ENCODE data around the gene ETHE1. TPM values are rescaled to one million over a fixed set of nuclear protein-coding genes. Genes with fewer than 3 reads are reported as not detected.

ETHE1 gene, protein sequence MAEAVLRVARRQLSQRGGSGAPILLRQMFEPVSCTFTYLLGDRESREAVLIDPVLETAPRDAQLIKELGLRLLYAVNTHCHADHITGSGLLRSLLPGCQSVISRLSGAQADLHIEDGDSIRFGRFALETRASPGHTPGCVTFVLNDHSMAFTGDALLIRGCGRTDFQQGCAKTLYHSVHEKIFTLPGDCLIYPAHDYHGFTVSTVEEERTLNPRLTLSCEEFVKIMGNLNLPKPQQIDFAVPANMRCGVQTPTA
- total RNA-seq, result 10 to 100 TPM; 22.0 to 25.6 (median 24.6) TPM
- 23.6 TPM for total RNA-seq (2013)

DNA sequence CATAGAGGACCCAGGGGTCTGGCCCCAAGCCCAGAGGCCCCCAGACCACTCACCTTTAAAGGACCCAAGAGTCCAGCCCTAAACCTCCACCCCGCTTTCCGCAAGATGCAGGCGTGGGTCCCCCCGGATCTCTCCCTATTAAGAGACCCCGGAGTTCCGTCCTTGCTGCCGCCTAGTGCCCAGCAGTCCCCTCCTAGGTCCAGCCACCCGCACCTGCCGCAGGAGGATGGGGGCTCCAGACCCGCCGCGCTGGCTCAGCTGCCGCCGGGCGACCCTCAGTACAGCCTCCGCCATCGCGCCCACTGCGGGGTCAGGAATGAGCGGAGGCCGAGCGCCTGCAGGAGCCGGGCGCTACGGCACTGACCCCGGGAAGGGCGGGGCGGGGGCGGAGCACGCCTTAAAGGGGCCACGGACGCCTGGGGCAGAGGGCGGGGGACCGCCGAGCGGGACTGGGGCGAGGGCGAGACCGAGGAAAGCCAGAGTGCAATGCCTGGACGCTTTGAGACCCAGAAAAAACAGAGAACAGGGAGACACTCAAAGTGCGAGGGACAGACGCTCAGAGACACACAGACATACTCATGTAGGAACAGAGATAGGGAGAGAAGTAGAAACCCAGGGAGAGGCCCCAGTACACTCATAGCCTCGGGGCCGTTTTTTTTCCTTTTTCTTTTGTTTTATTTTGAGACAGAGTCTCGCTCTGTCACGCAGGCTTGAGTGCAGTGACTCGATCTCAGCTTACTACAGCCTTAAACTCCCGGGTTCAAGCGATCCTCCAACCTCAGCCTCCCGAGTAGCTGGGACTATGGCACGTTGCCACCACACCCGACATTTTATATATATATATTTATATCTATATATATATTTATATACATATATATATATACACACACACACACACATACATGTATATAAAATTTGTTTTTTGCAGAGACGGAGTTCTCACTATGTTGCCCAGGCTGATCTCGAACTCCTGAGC is at the start of gene ETHE1:
Gene ETHE1 (minus strand): TSS at position 318 of the 976 bp plus-strand sequence. CDS start 24 bp downstream, at position 294.
- H3K4me3 ChIP-seq (ENCODE audit: low read length), result peak within 1 kb of the TSS; percentile 82
- H3K9me3 ChIP-seq (ENCODE audit: control insufficient read depth, insufficient read depth, low read length), result no peaks in the 10 kb centered on the region
- H3K36me3 ChIP-seq (ENCODE audit: control insufficient read depth, insufficient read depth, low read length), result no peaks in the 10 kb centered on the region
- 5% methylated on average over 51 of the region's 54 CpGs for WGBS (ENCODE audit: insufficient coverage)
- peak within 1 kb of the TSS; percentile 69 for H3K4me3 Mint-ChIP-seq
- intact Hi-C loops (cut with micrococcal nuclease), result loop anchor here (1.0 to 2.0 kb wide), 2 partner anchors 23 to 64 kb away; partner anchors contain the start of gene PHLDB3
- peaks cover 24 to 27% of the 10 kb centered on the region in 2 donors for H3K4me1 Mint-ChIP-seq
- no peaks in the 10 kb centered on the region for H3K27me3 ChIP-seq (ENCODE audit: control insufficient read depth, insufficient read depth, low read length)
- peak within 1 kb of the TSS; percentile 75 for H3K27ac ChIP-seq (ENCODE audit: low read length)
- no peaks in the 10 kb centered on the region for H3K36me3 Mint-ChIP-seq
- H3K27me3 Mint-ChIP-seq (ENCODE audit: low read depth in 2 of 2), result no peaks in the 10 kb centered on the region
- no peaks in the 10 kb centered on the region for H3K9me3 Mint-ChIP-seq
- DNase-seq (peak; percentile 71 to 76), ATAC-seq (peak; percentile 89 to 93 (median 91))
- TF ChIP-seq, protein P1, sequence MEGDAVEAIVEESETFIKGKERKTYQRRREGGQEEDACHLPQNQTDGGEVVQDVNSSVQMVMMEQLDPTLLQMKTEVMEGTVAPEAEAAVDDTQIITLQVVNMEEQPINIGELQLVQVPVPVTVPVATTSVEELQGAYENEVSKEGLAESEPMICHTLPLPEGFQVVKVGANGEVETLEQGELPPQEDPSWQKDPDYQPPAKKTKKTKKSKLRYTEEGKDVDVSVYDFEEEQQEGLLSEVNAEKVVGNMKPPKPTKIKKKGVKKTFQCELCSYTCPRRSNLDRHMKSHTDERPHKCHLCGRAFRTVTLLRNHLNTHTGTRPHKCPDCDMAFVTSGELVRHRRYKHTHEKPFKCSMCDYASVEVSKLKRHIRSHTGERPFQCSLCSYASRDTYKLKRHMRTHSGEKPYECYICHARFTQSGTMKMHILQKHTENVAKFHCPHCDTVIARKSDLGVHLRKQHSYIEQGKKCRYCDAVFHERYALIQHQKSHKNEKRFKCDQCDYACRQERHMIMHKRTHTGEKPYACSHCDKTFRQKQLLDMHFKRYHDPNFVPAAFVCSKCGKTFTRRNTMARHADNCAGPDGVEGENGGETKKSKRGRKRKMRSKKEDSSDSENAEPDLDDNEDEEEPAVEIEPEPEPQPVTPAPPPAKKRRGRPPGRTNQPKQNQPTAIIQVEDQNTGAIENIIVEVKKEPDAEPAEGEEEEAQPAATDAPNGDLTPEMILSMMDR (IDR thresholded peaks at IDR 0.05), result no peak
- H3K27ac Mint-ChIP-seq, result peak within 1 kb of the TSS; percentile 77 to 90
- H3K4me1 ChIP-seq (ENCODE audit: control insufficient read depth, insufficient read depth, low read length), result peaks cover 33% of the 10 kb centered on the region

DNA sequence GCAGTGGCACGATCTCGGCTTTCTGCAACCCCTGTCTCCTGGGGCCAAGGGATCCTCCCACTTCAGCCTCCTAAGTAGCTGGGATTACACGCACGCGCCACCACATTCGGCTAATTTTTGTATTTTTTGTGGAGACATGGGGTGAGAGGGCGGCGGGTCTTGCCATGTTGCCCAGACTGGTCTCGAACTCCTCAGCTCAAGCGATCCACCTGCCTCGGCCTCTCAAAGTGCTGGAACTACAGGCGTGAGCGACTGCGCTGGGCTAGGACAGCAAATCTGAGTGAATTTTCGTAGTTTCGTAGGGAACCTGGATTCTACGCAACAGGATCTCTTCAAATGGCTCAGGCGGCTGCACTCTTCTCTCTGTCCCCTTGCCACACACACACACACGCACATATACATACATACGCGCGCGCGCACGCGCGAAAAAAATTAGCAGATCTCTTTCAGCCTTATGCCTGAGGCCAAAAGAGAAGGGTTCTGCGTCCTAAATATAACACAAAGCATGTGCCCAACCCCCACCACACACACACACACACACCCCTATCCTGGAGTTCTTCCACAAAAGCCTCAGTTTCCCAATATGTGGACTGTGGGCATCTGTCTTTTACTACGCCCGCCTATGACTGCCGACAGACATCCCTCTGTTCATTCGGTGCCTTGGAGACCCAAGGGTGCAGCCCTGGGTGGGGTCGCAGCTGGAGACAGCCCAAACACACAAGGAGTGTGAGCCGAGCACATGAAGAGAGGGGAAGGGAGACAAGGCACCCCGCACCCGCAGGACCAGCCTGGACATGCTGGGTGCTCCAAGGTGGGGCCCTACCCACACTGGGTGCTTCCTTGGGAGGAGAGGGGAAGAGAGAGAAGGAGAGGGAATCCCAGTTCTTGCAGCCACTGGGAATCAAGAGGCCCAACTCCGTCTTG is 49.2 kb upstream of the ETHE1 start:
- TF ChIP-seq, protein P1 (IDR thresholded peaks at IDR 0.05), result no peak
- Mint-ChIP-seq H3K4me3 (peak overlapping the region; percentile 69), H3K9me3 (no peaks in the 10 kb centered on the region), H3K36me3 (no peaks in the 10 kb centered on the region), H3K27ac (peak overlapping the region; percentile 97 to 100), H3K4me1 (peaks cover 33 to 39% of the 10 kb centered on the region in 2 donors), H3K27me3 (ENCODE audit: low read depth in 2 of 2) (peaks cover 0 to 6% of the 10 kb centered on the region in 2 donors)
- peaks cover 5% of the 10 kb centered on the region for H3K36me3 ChIP-seq (ENCODE audit: control insufficient read depth, insufficient read depth, low read length)
- peaks cover 36% of the 10 kb centered on the region for H3K4me1 ChIP-seq (ENCODE audit: control insufficient read depth, insufficient read depth, low read length)
- no peaks in the 10 kb centered on the region for H3K9me3 ChIP-seq (ENCODE audit: control insufficient read depth, insufficient read depth, low read length)
- H3K4me3 ChIP-seq (ENCODE audit: low read length), result peak overlapping the region; percentile 32
- intact Hi-C loops (cut with micrococcal nuclease), result loop anchor here (1.0 kb wide), 1 partner anchor 20 kb away; the partner anchor contains the start of genes IRGQ and ZNF576
- ATAC-seq (peak in 1 of 3 donors; percentile 3), DNase-seq (no peak)
- no peaks in the 10 kb centered on the region for H3K27me3 ChIP-seq (ENCODE audit: control insufficient read depth, insufficient read depth, low read length)
- WGBS (ENCODE audit: insufficient coverage), result 77% methylated on average over 37 of the region's 37 CpGs
- peak overlapping the region; percentile 72 for H3K27ac ChIP-seq (ENCODE audit: low read length)

DNA sequence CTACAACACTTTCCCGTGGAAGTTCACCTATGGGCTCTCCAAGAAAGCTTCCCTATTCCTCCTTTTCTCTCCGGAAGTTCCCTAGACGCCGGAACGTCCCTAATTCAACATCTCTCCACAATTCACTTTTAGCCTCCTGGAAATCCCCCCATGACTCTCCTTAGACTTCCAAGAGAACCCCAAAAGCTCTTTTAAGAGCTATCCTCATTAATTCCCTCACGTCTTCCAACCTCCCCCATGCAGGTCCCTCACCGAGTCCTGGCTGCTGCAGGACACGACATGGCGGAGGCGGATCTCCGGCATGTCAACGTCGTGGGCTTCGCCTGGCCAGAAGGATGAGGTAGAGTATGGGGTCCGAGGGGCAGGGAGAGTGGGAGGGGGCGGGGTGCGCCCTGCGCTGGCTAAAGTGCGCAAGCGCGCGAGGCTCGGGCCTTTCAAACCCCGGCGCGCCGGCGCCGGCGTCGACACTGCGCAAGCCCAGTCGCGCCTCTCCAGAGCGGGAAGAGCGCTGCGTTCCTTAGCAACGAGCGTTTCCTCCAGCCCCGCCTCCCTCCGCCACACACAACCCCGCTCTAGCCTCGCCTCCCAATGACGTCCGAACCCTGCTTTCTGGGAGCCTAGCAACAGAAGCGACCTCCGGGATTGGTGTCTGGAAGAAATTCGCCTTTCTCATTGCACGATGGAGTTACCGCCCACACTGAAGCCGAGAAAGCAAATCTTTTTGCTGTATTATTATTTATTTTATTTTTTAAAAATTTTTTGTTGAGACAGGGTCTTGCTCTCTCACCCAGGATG is 48.4 kb upstream of the ETHE1 start, which contains the start of the genes PINLYP and XRCC1:
Gene PINLYP (plus strand): TSS at position 646 of the 795 bp plus-strand sequence. CDS start 1,391 bp downstream, outside the sequence.
Gene XRCC1 (minus strand): TSS at position 372 of the 795 bp plus-strand sequence. CDS start 69 bp downstream, at position 303.
- Histone ChIP-seq H3K4me3 (ENCODE audit: low read length) (peak within 1 kb of the TSS; percentile 75), H3K27me3 (ENCODE audit: control insufficient read depth, insufficient read depth, low read length) (no peaks in the 10 kb centered on the region), H3K36me3 (ENCODE audit: control insufficient read depth, insufficient read depth, low read length) (peaks cover 5% of the 10 kb centered on the region), H3K4me1 (ENCODE audit: control insufficient read depth, insufficient read depth, low read length) (peaks cover 27% of the 10 kb centered on the region), H3K9me3 (ENCODE audit: control insufficient read depth, insufficient read depth, low read length) (no peaks in the 10 kb centered on the region), H3K27ac (ENCODE audit: low read length) (peak within 1 kb of the TSS; percentile 84)
- Mint-ChIP-seq H3K9me3 (no peaks in the 10 kb centered on the region), H3K27me3 (ENCODE audit: low read depth in 2 of 2) (peaks cover 0 to 6% of the 10 kb centered on the region in 2 donors), H3K36me3 (no peaks in the 10 kb centered on the region), H3K4me3 (peak within 1 kb of the TSS; percentile 96), H3K4me1 (peaks cover 36 to 44% of the 10 kb centered on the region in 2 donors), H3K27ac (peak within 1 kb of the TSS; percentile 97 to 100)
- ATAC-seq (peak; percentile 97 to 99 (median 98)), DNase-seq (peak; percentile 92 to 100)
- TF ChIP-seq, protein P1 (IDR thresholded peaks at IDR 0.05), result no peak
- WGBS (ENCODE audit: insufficient coverage), result 0% methylated on average over 48 of the region's 51 CpGs
- intact Hi-C loops (cut with micrococcal nuclease), result loop anchor here (1.0 kb wide), 1 partner anchor 21 kb away; the partner anchor contains the start of genes IRGQ and ZNF576

All from natural killer cell (primary cell).